Measurements from ENCODE around the gene GATA1.

The GATA1 gene

DNA sequence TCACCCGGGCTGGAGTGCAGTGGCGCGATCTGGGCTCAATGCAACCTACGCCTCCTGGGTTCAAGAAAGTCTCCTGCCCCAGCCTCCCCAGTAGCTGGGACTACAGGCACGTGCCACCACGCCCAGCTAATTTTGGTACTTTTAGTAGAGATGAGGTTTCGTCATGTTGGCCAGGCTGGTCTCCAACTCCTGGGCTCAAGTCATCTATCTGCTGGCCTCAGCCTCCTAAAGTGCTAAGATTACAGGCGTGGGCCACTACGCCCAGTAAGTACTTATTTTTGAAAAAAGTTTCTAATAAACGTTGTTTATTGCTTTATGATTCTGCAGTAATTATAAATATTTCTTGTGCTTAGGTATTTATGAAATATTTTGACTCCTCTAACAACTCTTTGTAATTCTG is 53.3 kb downstream of the GATA1 start:
- no peak for ATAC-seq
- TF ChIP-seq SNAI2 (CRISPR knock-in tag; IDR thresholded peaks at IDR 0.05) (no peak), ESRRG (CRISPR knock-in tag; IDR thresholded peaks at IDR 0.05) (no peak), TCF4 (CRISPR knock-in tag; IDR thresholded peaks at IDR 0.05; ENCODE audit: borderline replicate concordance) (no peak), BACH2 (CRISPR knock-in tag; IDR thresholded peaks at IDR 0.05; ENCODE audit: borderline replicate concordance) (no peak), ZNF565 (CRISPR knock-in tag; conservative IDR thresholded peaks at IDR 0.05; ENCODE audit: low read depth) (no peak), ZC3H10 (CRISPR knock-in tag; IDR thresholded peaks at IDR 0.05) (no peak), OSR1 (CRISPR knock-in tag; IDR thresholded peaks at IDR 0.05) (no peak), RARB (CRISPR knock-in tag; IDR thresholded peaks at IDR 0.05) (no peak), ZFP30 (CRISPR knock-in tag; IDR thresholded peaks at IDR 0.05) (no peak), CSDC2 (CRISPR knock-in tag; IDR thresholded peaks at IDR 0.05) (no peak), GLIS3 (CRISPR knock-in tag; IDR thresholded peaks at IDR 0.05) (no peak), TOX (CRISPR knock-in tag; IDR thresholded peaks at IDR 0.05; ENCODE audit: borderline replicate concordance) (no peak), ZFP3 (CRISPR knock-in tag; IDR thresholded peaks at IDR 0.05) (no peak), ZNF8 (CRISPR knock-in tag; IDR thresholded peaks at IDR 0.05) (no peak), PPARA (CRISPR knock-in tag; IDR thresholded peaks at IDR 0.05; ENCODE audit: borderline replicate concordance) (no peak)
- TF ChIP-seq, protein P1, sequence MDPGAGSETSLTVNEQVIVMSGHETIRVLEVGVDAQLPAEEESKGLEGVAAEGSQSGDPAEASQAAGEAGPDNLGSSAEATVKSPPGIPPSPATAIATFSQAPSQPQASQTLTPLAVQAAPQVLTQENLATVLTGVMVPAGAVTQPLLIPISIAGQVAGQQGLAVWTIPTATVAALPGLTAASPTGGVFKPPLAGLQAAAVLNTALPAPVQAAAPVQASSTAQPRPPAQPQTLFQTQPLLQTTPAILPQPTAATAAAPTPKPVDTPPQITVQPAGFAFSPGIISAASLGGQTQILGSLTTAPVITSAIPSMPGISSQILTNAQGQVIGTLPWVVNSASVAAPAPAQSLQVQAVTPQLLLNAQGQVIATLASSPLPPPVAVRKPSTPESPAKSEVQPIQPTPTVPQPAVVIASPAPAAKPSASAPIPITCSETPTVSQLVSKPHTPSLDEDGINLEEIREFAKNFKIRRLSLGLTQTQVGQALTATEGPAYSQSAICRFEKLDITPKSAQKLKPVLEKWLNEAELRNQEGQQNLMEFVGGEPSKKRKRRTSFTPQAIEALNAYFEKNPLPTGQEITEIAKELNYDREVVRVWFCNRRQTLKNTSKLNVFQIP (CRISPR knock-in tag; IDR thresholded peaks at IDR 0.05; ENCODE audit: borderline replicate concordance, low read depth) = no peak
- TF ChIP-seq, protein P2, sequence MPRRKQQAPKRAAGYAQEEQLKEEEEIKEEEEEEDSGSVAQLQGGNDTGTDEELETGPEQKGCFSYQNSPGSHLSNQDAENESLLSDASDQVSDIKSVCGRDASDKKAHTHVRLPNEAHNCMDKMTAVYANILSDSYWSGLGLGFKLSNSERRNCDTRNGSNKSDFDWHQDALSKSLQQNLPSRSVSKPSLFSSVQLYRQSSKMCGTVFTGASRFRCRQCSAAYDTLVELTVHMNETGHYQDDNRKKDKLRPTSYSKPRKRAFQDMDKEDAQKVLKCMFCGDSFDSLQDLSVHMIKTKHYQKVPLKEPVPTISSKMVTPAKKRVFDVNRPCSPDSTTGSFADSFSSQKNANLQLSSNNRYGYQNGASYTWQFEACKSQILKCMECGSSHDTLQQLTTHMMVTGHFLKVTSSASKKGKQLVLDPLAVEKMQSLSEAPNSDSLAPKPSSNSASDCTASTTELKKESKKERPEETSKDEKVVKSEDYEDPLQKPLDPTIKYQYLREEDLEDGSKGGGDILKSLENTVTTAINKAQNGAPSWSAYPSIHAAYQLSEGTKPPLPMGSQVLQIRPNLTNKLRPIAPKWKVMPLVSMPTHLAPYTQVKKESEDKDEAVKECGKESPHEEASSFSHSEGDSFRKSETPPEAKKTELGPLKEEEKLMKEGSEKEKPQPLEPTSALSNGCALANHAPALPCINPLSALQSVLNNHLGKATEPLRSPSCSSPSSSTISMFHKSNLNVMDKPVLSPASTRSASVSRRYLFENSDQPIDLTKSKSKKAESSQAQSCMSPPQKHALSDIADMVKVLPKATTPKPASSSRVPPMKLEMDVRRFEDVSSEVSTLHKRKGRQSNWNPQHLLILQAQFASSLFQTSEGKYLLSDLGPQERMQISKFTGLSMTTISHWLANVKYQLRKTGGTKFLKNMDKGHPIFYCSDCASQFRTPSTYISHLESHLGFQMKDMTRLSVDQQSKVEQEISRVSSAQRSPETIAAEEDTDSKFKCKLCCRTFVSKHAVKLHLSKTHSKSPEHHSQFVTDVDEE (CRISPR knock-in tag; IDR thresholded peaks at IDR 0.05) = no peak
- TF ChIP-seq, protein P3, sequence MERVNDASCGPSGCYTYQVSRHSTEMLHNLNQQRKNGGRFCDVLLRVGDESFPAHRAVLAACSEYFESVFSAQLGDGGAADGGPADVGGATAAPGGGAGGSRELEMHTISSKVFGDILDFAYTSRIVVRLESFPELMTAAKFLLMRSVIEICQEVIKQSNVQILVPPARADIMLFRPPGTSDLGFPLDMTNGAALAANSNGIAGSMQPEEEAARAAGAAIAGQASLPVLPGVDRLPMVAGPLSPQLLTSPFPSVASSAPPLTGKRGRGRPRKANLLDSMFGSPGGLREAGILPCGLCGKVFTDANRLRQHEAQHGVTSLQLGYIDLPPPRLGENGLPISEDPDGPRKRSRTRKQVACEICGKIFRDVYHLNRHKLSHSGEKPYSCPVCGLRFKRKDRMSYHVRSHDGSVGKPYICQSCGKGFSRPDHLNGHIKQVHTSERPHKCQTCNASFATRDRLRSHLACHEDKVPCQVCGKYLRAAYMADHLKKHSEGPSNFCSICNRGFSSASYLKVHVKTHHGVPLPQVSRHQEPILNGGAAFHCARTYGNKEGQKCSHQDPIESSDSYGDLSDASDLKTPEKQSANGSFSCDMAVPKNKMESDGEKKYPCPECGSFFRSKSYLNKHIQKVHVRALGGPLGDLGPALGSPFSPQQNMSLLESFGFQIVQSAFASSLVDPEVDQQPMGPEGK (CRISPR knock-in tag; IDR thresholded peaks at IDR 0.05; ENCODE audit: borderline replicate concordance) = no peak
- TF ChIP-seq, protein P4, sequence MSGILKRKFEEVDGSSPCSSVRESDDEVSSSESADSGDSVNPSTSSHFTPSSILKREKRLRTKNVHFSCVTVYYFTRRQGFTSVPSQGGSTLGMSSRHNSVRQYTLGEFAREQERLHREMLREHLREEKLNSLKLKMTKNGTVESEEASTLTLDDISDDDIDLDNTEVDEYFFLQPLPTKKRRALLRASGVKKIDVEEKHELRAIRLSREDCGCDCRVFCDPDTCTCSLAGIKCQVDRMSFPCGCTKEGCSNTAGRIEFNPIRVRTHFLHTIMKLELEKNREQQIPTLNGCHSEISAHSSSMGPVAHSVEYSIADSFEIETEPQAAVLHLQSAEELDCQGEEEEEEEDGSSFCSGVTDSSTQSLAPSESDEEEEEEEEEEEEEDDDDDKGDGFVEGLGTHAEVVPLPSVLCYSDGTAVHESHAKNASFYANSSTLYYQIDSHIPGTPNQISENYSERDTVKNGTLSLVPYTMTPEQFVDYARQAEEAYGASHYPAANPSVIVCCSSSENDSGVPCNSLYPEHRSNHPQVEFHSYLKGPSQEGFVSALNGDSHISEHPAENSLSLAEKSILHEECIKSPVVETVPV (CRISPR knock-in tag; IDR thresholded peaks at IDR 0.05) = no peak
- TF ChIP-seq, protein P5, sequence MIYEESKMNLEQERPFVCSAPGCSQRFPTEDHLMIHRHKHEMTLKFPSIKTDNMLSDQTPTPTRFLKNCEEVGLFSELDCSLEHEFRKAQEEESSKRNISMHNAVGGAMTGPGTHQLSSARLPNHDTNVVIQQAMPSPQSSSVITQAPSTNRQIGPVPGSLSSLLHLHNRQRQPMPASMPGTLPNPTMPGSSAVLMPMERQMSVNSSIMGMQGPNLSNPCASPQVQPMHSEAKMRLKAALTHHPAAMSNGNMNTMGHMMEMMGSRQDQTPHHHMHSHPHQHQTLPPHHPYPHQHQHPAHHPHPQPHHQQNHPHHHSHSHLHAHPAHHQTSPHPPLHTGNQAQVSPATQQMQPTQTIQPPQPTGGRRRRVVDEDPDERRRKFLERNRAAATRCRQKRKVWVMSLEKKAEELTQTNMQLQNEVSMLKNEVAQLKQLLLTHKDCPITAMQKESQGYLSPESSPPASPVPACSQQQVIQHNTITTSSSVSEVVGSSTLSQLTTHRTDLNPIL (CRISPR knock-in tag; IDR thresholded peaks at IDR 0.05; ENCODE audit: low read depth) = no peak

Data from SK-N-SH treated with all-trans-retinoic acid at 6 μM for 48 hours (cell line).